ENCODE measurements around the gene APMAP. TPM values are rescaled to one million over a fixed set of nuclear protein-coding genes. Genes with fewer than 3 reads are reported as not detected.
"Not testable (repeated sequence)": the region's sequence is repeated elsewhere in the genome, so short reads cannot be mapped to it uniquely, and the experiment has no call there.

APMAP gene
- total and polyA plus RNA-seq, 7 donors = 19.9 to 44.5 (median 25.5) TPM

- 23 to 37% (median 29%) methylated on average over 3 of the region's 3 CpGs for WGBS, 3 donors
- H3K9me3 ChIP-seq; H3K27me3 ChIP-seq (ENCODE audit: insufficient read depth in 3 of 3, low read length in 2 of 3); H3K4me3 ChIP-seq; H3K4me1 ChIP-seq; intact Hi-C loops (cut with DNase I); H3K36me3 ChIP-seq (ENCODE audit: insufficient read depth in 1 of 2, low read depth in 1 of 2); DNase-seq; H3K27ac ChIP-seq; ATAC-seq: not testable (repeated sequence)
Observed at GRCh38 chr20:24920706-24921105, 71.8 kb downstream of the APMAP start.

- H3K36me3 ChIP-seq (ENCODE audit: insufficient read depth in 1 of 2, low read depth in 1 of 2); H3K4me3 ChIP-seq; DNase-seq; H3K27ac ChIP-seq; H3K4me1 ChIP-seq; H3K27me3 ChIP-seq (ENCODE audit: insufficient read depth in 3 of 3, low read length in 2 of 3); ATAC-seq; H3K9me3 ChIP-seq: not testable (repeated sequence)
- intact Hi-C loops (cut with DNase I) = loop anchor here in 1 of 2 donors (5.0 kb wide), 1 partner anchor 757 kb away; no protein-coding TSS in a partner anchor
- 78 to 88% (median 86%) methylated on average over 15 of the region's 15 CpGs for WGBS, 3 donors
Observed at GRCh38 chr20:24919665-24920064, 72.9 kb downstream of the APMAP start.

- H3K4me3 ChIP-seq = no peak overlapping the region
- ATAC-seq = peak; percentile 32 to 64 (median 49)
- 41 to 55% (median 44%) methylated on average over 17 of the region's 17 CpGs for WGBS, 3 donors
Observed at GRCh38 chr20:24918579-24919566, 73.7 kb downstream of the APMAP start.

GRCh38 chr20:24917797-24918578 is 74.6 kb downstream of the APMAP start:
- peak; percentile 65 for TF ChIP-seq CTCF (IDR thresholded peaks at IDR 0.05)
- H3K4me3 ChIP-seq = no peak overlapping the region
- DNase-seq = peak; percentile 66 to 78
- no peaks in the 10 kb centered on the region for H3K9me3 ChIP-seq
- peak; percentile 74 to 89 (median 82) for ATAC-seq
- H3K27me3 ChIP-seq (ENCODE audit: insufficient read depth in 3 of 3, low read length in 2 of 3) = no peaks in the 10 kb centered on the region
- H3K4me1 ChIP-seq = no peaks in the 10 kb centered on the region
- intact Hi-C loops (cut with DNase I) = loop anchor here in 1 of 2 donors (5.0 kb wide), 1 partner anchor 756 kb away; no protein-coding TSS in a partner anchor
- H3K36me3 ChIP-seq (ENCODE audit: insufficient read depth in 1 of 2, low read depth in 1 of 2) = no peaks in the 10 kb centered on the region
- H3K27ac ChIP-seq = no peak overlapping the region
- 25 to 28% (median 28%) methylated on average over 32 to 34 of the region's 34 CpGs for WGBS, 3 donors

More at GRCh38 chr20:24918579-24919566, 73.7 kb downstream of the APMAP start:
- Histone ChIP-seq H3K36me3 (ENCODE audit: insufficient read depth in 1 of 2, low read depth in 1 of 2) (no peaks in the 10 kb centered on the region), H3K27me3 (ENCODE audit: insufficient read depth in 3 of 3, low read length in 2 of 3) (no peaks in the 10 kb centered on the region), H3K4me1 (no peaks in the 10 kb centered on the region), H3K9me3 (no peaks in the 10 kb centered on the region), H3K27ac (no peak overlapping the region)
- TF ChIP-seq CTCF (IDR thresholded peaks at IDR 0.05) = no peak
- no peak for DNase-seq
- intact Hi-C loops (cut with DNase I) = loop anchor here in 1 of 2 donors (5.0 kb wide), 1 partner anchor 757 kb away; no protein-coding TSS in a partner anchor

- no peak overlapping the region for H3K27ac ChIP-seq
- intact Hi-C loops (cut with DNase I) = loop anchor here in 1 of 2 donors (5.0 kb wide), 1 partner anchor 755 kb away; no protein-coding TSS in a partner anchor
- no peaks in the 10 kb centered on the region for H3K27me3 ChIP-seq (ENCODE audit: insufficient read depth in 3 of 3, low read length in 2 of 3)
- WGBS, 3 donors = 87 to 95% (median 89%) methylated on average over 7 of the region's 7 CpGs
- H3K4me3 ChIP-seq = no peak overlapping the region
- TF ChIP-seq CTCF (IDR thresholded peaks at IDR 0.05) = no peak
- H3K4me1 ChIP-seq = no peaks in the 10 kb centered on the region
- ATAC-seq = no peak
- no peaks in the 10 kb centered on the region for H3K9me3 ChIP-seq
- DNase-seq = no peak
- no peaks in the 10 kb centered on the region for H3K36me3 ChIP-seq (ENCODE audit: insufficient read depth in 1 of 2, low read depth in 1 of 2)
Observed at GRCh38 chr20:24917056-24917455, 75.5 kb downstream of the APMAP start.
